HFFc6 (cell line): Measurements from ENCODE around the gene KDM1B. TPM values are rescaled to one million over a fixed set of nuclear protein-coding genes. Genes with fewer than 3 reads are reported as not detected.

ENCODE experiments used
- DNase-seq: peaks from one replicate; pipeline ENCODE4 v3.0.0-alpha.2; 2018
- H3K27ac Mint-ChIP-seq: 2 replicates; pipeline ENCODE4 v1.8.0; 2020; ENCODE audit warnings: mild to moderate bottlenecking, mixed read lengths
- H3K27me3 Mint-ChIP-seq: 2 replicates; pipeline ENCODE4 v1.8.0; 2021; ENCODE audit warnings: mild to moderate bottlenecking, moderate library complexity, mixed read lengths; ENCODE audit not compliant: insufficient read depth
- H3K36me3 Mint-ChIP-seq: 2 replicates; pipeline ENCODE4 v1.8.0; 2021; ENCODE audit warnings: low read depth, mixed read lengths
- H3K4me1 Mint-ChIP-seq: 2 replicates; pipeline ENCODE4 v1.8.0; 2020; ENCODE audit warnings: low read depth, mixed read lengths
- H3K4me3 Mint-ChIP-seq: 2 replicates; pipeline ENCODE4 v1.8.0; 2020; ENCODE audit warnings: mild to moderate bottlenecking, moderate library complexity, mixed read lengths
- H3K9me3 Mint-ChIP-seq: 2 replicates; pipeline ENCODE4 v1.8.0; 2020; ENCODE audit warnings: mild to moderate bottlenecking, mixed read lengths
- total RNA-seq, 6 experiments: library from RNA; stranded (reverse); fragmentation: NEBNext Ultra II Directional; extraction: Animal tissue kit (Norgen Biotek cat#: 25700); gene quantifications; 2 replicates in 1 of 6; 3 replicates in 5 of 6; pipeline ENCODE4 v1.2.3, GENCODE V29; 2021
- TF ChIP-seq, protein P1 (sequence below): fragments of 200-600 bp; sonication (generic); IDR thresholded peaks from 2 replicates; pipeline ENCODE4 v1.5.0; 2021; ENCODE audit warnings: antibody characterized with exemption, mild to moderate bottlenecking

KDM1B gene
- total RNA-seq, 6 experiments from 2014 or later = 17.4 to 20.9 (median 19.1) TPM

DNA sequence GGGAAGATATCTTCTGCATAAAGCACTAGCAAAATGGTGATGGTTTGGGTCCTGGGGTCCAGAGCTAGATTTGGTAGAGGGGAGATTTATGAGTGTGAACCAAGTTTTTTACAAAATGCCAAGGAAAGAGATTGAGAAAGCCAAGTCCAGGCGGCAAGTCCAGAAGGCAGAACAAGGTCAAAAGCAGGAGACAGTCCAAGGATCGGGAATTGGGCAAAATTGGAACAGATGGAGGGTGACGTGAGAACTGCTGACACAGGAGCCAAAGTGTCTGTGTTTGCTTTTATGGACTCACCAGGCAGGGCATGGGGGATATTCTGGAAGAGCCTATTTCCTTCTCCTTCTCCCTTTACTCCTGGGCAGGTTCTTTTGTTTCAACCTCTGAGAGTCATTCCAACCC is 36.9 kb upstream of the KDM1B start:
- Mint-ChIP-seq H3K36me3 (no peaks in the 10 kb centered on the region), H3K4me1 (peaks cover 24% of the 10 kb centered on the region), H3K27ac (no peak overlapping the region), H3K27me3 (no peaks in the 10 kb centered on the region), H3K4me3 (no peak overlapping the region), H3K9me3 (no peaks in the 10 kb centered on the region)
- TF ChIP-seq, protein P1, sequence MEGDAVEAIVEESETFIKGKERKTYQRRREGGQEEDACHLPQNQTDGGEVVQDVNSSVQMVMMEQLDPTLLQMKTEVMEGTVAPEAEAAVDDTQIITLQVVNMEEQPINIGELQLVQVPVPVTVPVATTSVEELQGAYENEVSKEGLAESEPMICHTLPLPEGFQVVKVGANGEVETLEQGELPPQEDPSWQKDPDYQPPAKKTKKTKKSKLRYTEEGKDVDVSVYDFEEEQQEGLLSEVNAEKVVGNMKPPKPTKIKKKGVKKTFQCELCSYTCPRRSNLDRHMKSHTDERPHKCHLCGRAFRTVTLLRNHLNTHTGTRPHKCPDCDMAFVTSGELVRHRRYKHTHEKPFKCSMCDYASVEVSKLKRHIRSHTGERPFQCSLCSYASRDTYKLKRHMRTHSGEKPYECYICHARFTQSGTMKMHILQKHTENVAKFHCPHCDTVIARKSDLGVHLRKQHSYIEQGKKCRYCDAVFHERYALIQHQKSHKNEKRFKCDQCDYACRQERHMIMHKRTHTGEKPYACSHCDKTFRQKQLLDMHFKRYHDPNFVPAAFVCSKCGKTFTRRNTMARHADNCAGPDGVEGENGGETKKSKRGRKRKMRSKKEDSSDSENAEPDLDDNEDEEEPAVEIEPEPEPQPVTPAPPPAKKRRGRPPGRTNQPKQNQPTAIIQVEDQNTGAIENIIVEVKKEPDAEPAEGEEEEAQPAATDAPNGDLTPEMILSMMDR = no peak
- DNase-seq = no peak

DNA sequence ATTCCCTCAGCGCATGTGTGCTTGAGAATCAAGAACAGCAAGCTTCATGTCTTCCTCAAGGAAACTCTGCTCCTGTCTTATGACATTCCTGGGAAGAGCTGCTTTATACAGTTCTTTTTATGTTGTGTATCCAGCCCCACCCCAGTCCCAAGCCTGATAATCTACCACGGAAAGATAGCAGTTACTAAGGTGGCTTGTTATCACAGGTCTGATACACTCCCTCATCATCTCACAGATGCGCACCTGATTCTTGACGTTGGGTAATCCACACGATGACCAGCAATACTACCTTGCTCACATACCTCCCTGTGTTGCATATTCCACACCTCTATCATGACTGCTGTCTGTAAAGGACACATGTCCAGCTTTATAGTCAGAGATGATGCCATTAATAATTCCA is 36.0 kb upstream of the KDM1B start:
- Mint-ChIP-seq H3K4me1 (peaks cover 24% of the 10 kb centered on the region), H3K27me3 (no peaks in the 10 kb centered on the region), H3K4me3 (no peak overlapping the region), H3K9me3 (no peaks in the 10 kb centered on the region), H3K36me3 (no peaks in the 10 kb centered on the region), H3K27ac (no peak overlapping the region)
- DNase-seq = no peak
- TF ChIP-seq, protein P1 = no peak

DNA sequence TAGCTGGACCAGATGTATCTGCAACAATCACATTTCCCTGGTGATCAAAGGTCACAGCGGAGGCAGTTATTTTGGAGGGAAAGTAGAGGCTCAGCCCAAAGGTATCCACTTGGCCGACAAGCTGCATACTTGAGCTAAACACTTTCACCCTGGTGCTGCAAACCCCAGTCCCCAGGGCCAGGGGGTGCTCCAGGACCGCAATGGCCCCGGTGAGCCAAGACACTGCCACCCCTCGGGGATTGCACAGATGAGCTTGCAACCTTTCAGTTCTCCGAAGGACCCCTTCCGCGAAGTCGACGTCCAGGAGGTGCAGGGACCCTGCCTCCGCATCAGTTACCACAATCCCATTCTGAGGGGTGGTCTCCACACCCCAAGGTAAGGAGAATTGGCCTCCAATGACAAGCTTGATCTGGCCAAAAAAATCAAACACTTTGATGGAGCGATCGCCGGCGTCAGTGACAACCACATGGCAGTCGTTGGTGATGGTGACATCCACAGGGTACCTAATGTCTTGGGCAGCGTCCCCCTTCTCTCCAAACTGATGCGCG is 33.6 kb upstream of the KDM1B start:
- Mint-ChIP-seq H3K4me3 (peak overlapping the region; percentile 54; the same call in 1 of the 2 replicates), H3K36me3 (no peaks in the 10 kb centered on the region), H3K27ac (no peak overlapping the region), H3K27me3 (no peaks in the 10 kb centered on the region), H3K4me1 (peaks cover 39% of the 10 kb centered on the region), H3K9me3 (no peaks in the 10 kb centered on the region)
- TF ChIP-seq, protein P1 = no peak
- DNase-seq = no peak

DNA sequence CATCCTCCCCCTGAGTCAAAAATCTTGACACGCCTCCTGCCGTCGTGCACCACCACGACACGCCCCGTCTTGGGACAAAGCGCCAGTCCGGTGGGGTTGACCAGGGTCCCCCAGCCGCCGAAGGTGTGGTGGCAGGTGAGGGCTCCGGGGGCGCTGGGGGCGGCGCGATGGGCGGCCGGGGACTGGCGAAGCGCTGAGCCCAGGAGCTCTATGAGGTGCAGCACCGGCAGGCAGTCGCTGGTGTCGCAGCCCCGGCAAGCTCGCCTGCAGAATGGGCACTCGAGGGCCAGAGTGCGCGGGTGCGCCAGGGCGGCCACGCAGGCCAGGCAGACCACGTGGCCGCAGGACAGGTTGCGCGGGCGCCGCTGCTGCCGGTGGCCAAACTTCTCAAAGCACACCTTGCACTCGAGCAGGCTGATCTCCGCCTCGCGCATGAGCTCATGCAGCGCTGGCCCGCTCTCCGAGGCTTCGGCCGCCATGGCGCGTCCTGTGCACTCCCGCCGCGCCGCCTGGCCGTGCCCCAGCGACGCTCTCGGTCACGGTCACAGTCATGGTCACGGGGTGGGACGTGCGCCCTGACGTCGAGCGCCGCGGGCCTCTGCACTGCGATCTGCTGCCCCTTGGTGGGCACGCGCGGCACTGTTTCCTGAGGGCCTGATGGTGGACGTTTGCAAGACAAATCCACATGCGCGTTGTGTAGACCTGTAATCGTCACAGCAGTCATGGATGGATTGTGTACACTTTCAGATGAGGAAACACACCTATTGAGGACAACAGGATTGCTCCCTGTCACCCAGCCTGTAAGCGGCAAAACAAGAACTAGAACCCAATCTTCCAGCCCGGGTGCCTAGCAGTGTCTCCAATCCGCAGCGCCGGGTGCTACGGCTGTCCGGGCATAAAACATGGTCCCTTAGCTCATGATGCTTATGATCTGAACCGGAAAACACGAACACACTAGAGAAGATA is 32.8 kb upstream of the KDM1B start, which contains the start of gene NHLRC1:
Gene NHLRC1 (minus strand): TSS at position 550 of the 966 bp plus-strand sequence. CDS start 71 bp downstream, at position 479.
- H3K27me3 Mint-ChIP-seq = no peaks in the 10 kb centered on the region
- peak within 1 kb of the TSS; percentile 88 for H3K27ac Mint-ChIP-seq
- peaks cover 42% of the 10 kb centered on the region for H3K4me1 Mint-ChIP-seq
- no peaks in the 10 kb centered on the region for H3K9me3 Mint-ChIP-seq
- TF ChIP-seq, protein P1 = peak; percentile 92
- H3K36me3 Mint-ChIP-seq = no peaks in the 10 kb centered on the region
- DNase-seq = peak; percentile 69
- H3K4me3 Mint-ChIP-seq = peak within 1 kb of the TSS; percentile 86

DNA sequence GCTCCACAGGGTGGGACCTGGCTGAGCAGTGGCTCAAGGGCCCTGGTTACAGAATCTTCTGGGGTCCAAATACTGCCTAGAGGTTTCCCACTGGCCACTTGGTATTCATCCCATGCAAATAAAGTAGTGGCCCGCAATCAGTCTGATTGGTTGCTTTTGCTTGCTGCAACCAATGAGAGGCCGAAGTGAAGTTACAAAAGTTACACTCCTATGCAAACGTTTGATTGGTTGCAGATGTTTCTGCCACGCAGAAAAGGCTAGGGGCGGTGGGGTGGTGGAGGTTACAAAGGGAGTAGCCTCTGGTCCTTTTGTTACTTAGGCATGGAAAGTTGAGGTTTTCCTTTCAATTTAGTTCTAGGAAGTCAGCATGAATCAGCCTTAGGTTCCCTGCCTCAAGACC is 29.1 kb upstream of the KDM1B start:
- no peak for DNase-seq
- Mint-ChIP-seq H3K4me3 (peak overlapping the region; percentile 25), H3K4me1 (peaks cover 30% of the 10 kb centered on the region)

More for the DNA sequence above, 29.1 kb upstream of the KDM1B start:
- H3K27me3 Mint-ChIP-seq = 0 out of 2 replicates have a peak, but pooled peaks cover 1% of the 10 kb centered on the region
- no peaks in the 10 kb centered on the region for H3K9me3 Mint-ChIP-seq
- H3K36me3 Mint-ChIP-seq = no peaks in the 10 kb centered on the region; the same call in 1 of the 2 replicates
- H3K27ac Mint-ChIP-seq = no peak overlapping the region
- TF ChIP-seq, protein P1 = no peak
